BE2C (cell line): Measurements from ENCODE around the gene MEF2D.

ENCODE experiments used
- DNase-seq: peaks from one replicate; pipeline ENCODE4 v3.0.0-alpha.2; 2020
- H3K27me3 ChIP-seq: fragments of 250-450 bp; sonication (Bioruptor Pico); 2 replicates; pipeline ENCODE4 v1.5.1; 2020; ENCODE audit warnings: mild to moderate bottlenecking
- H3K36me3 ChIP-seq: fragments of 250-450 bp; sonication (Bioruptor Pico); 2 replicates; pipeline ENCODE4 v1.5.1; 2020; ENCODE audit warnings: mild to moderate bottlenecking
- H3K4me1 ChIP-seq: fragments of 250-450 bp; sonication (Bioruptor Pico); 2 replicates; pipeline ENCODE4 v1.5.1; 2020
- H3K4me3 ChIP-seq: 2 replicates; pipeline ENCODE4 v1.5.1; 2011; ENCODE audit warnings: low read depth, low read length
- H3K9me3 ChIP-seq: fragments of 250-450 bp; sonication (Bioruptor Pico); 2 replicates; pipeline ENCODE4 v1.5.1; 2020
- TF ChIP-seq, protein P1 (sequence below): IDR thresholded peaks from 2 replicates; pipeline ENCODE4 v1.5.1; 2012; ENCODE audit warnings: mild to moderate bottlenecking, low read depth, low read length

MEF2D gene

DNA sequence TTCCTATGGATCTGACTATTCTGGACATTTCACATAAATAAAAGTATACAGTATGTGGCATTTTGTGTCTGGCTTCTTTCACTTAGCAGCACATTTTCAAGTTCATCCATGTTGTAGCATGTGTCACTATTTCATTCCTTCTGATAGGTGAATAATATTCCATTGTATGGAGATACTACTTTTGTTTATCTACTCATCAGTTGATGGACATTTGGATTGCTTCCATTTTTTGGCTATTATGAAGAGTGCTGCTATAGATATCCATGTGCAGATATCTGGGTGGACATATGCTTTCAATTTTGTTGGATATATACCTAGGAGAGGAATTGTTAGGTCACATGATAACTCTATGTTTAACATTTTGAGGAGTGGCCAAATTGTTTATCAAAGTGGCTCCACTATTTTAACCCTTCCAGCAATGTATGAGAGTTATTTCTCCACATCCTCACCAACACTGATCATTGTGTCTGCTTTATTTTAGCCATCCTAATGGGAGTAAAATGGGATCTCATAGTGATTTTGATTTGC is 21.9 kb upstream of the MEF2D start:
- peaks cover 6% of the 10 kb centered on the region for H3K4me1 ChIP-seq
- TF ChIP-seq, protein P1, sequence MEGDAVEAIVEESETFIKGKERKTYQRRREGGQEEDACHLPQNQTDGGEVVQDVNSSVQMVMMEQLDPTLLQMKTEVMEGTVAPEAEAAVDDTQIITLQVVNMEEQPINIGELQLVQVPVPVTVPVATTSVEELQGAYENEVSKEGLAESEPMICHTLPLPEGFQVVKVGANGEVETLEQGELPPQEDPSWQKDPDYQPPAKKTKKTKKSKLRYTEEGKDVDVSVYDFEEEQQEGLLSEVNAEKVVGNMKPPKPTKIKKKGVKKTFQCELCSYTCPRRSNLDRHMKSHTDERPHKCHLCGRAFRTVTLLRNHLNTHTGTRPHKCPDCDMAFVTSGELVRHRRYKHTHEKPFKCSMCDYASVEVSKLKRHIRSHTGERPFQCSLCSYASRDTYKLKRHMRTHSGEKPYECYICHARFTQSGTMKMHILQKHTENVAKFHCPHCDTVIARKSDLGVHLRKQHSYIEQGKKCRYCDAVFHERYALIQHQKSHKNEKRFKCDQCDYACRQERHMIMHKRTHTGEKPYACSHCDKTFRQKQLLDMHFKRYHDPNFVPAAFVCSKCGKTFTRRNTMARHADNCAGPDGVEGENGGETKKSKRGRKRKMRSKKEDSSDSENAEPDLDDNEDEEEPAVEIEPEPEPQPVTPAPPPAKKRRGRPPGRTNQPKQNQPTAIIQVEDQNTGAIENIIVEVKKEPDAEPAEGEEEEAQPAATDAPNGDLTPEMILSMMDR, result no peak

DNA sequence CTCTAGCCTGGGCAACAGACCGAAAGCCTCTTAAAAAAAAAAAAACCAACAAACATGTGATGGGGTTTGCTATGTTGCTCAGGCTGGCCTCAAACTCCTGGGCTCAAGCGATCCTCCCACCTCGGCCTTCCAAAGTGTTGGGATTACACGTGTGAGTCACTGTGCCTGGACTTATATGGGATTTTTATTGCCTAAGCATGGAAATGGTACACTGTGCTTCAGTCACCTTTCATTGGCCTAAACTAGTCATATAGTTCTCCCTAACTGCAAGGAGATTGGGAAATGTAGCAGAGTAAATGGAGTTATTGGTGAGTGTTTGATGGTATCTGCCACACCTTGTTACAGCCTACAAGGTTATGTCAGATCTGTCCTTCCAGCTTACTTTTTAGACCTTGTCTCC is 17.2 kb upstream of the MEF2D start:
- no peaks in the 10 kb centered on the region for H3K4me1 ChIP-seq
- no peak for DNase-seq

More for the DNA sequence above, 21.9 kb upstream of the MEF2D start:
- H3K36me3 ChIP-seq, result peaks cover 7% of the 10 kb centered on the region
- DNase-seq, result no peak
- no peaks in the 10 kb centered on the region for H3K27me3 ChIP-seq
- no peak overlapping the region for H3K4me3 ChIP-seq
- H3K9me3 ChIP-seq, result no peaks in the 10 kb centered on the region

DNA sequence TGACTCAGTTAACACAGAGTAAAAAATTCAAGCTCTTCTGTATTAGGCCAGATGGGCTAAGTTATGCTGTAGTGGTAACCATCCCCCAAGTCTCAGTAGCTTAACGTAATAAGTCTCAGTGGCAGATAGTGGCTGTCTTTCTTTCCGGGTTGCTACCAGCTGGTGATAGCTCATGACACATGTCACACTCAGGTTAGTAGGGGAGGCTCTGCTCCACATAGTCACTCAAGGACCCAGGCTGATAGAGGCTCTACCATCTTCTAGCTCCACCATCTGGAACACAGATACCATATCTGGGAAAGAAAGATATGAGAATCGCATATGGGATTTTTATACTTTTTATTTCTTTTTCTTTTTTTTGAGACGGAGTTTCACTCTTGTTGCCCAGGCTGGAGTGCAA is 16.2 kb upstream of the MEF2D start:
- H3K36me3 ChIP-seq, result no peaks in the 10 kb centered on the region
- H3K4me1 ChIP-seq, result no peaks in the 10 kb centered on the region
- TF ChIP-seq, protein P1, result no peak
- no peak for DNase-seq
- H3K27me3 ChIP-seq, result no peaks in the 10 kb centered on the region
- no peaks in the 10 kb centered on the region for H3K9me3 ChIP-seq
- H3K4me3 ChIP-seq, result no peak overlapping the region

More for the DNA sequence above, 17.2 kb upstream of the MEF2D start:
- no peaks in the 10 kb centered on the region for H3K36me3 ChIP-seq
- H3K4me3 ChIP-seq, result no peak overlapping the region
- no peaks in the 10 kb centered on the region for H3K9me3 ChIP-seq
- no peaks in the 10 kb centered on the region for H3K27me3 ChIP-seq
- TF ChIP-seq, protein P1, result no peak

DNA sequence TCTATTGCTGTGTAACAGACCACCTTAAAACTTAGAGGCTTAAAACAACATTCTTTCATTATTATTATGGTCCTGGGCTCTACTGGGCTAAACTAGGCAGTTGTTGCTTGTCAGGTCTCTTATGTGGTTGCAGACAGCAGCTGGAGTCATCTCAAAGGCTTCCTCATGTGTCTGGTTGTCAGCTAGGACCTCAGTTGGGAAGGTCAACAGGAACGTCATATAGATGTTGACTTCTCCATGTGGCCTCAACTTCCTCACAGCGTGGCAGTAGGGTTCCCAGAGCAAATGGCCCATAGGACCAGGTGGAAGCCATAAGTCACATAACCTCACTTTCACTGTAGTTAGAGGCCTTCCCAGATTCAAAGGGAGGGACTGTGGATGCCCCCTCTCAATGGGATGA is 15.4 kb upstream of the MEF2D start:
- DNase-seq, result no peak
- H3K36me3 ChIP-seq, result no peaks in the 10 kb centered on the region
- no peaks in the 10 kb centered on the region for H3K27me3 ChIP-seq
- no peak overlapping the region for H3K4me3 ChIP-seq
- H3K4me1 ChIP-seq, result no peaks in the 10 kb centered on the region
- H3K9me3 ChIP-seq, result no peaks in the 10 kb centered on the region
- TF ChIP-seq, protein P1, result no peak

DNA sequence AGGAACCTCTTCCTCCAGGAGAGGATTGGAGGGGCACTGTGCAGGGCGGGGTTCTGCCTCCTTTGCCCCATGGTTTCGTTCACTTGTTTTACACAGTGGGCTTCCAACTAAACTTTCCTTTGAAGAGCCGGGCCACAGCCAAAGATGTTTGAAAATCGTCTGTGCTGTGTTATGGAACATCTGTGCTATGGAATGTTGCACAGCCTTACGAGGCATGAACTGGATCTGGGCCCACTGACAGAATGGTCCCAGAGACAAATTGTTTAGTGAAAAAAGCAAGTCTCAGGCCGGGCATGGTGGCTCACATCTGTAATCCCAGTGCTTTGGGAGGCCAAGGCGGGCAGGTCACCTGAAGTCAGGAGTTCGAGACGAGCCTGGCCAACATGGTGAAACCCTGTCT is 12.6 kb upstream of the MEF2D start:
- Histone ChIP-seq H3K9me3 (no peaks in the 10 kb centered on the region), H3K4me3 (no peak overlapping the region), H3K4me1 (no peaks in the 10 kb centered on the region), H3K36me3 (no peaks in the 10 kb centered on the region), H3K27me3 (no peaks in the 10 kb centered on the region)
- DNase-seq, result no peak
- TF ChIP-seq, protein P1, result no peak

DNA sequence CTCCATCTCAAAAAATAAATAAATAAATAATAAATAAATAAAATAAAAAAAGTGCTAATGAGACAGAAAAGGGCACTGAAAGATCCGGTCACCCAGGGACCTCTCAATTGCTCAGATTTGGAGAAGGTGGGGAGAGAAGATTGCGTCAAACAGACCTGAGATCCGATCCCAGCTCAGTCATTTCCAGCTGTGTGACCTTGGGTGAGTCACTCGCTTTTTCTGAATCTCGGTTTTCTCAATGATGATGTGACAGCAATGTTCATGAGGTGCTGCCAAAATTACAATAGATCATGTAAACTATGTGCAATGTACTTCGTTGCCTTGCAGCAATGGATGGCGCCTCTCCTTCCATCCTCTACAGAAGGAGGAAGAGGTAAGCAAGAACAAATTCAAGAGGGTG is 11.1 kb upstream of the MEF2D start:
- H3K27me3 ChIP-seq, result no peaks in the 10 kb centered on the region
- TF ChIP-seq, protein P1, result no peak
- no peak for DNase-seq
- no peak overlapping the region for H3K4me3 ChIP-seq
- no peaks in the 10 kb centered on the region for H3K9me3 ChIP-seq
- H3K4me1 ChIP-seq, result no peaks in the 10 kb centered on the region
- H3K36me3 ChIP-seq, result no peaks in the 10 kb centered on the region
